Colonic mucosa (tissue), 4 donors: ENCODE data around the gene FMR1. TPM values are rescaled to one million over a fixed set of nuclear protein-coding genes. Genes with fewer than 3 reads are reported as not detected.
A peak's percentile ranks its signal among the peaks of the same experiment; 100 is the strongest.

Source experiments
- DNase-seq: peaks from one replicate; pipeline ENCODE4 v3.0.0-alpha.2; 2020
- H3K27ac ChIP-seq: fragments of 200-600 bp; one replicate; pipeline ENCODE4 v1.8.0; 2021
- H3K27me3 ChIP-seq: fragments of 200-600 bp; one replicate; pipeline ENCODE4 v1.8.0; 2021
- H3K36me3 ChIP-seq: fragments of 200-600 bp; one replicate; pipeline ENCODE4 v1.8.0; 2021
- H3K4me1 ChIP-seq: fragments of 200-600 bp; one replicate; pipeline ENCODE4 v1.8.0; 2021; ENCODE audit warnings: mild to moderate bottlenecking
- H3K4me3 ChIP-seq: fragments of 200-600 bp; one replicate; pipeline ENCODE4 v1.8.0; 2021
- H3K9ac ChIP-seq, 2 donors: one replicate each; pipeline ENCODE4 v1.7.0; 2013; ENCODE audit warnings: control low read depth in 2 of 2, low read depth in 2 of 2, low read length in 2 of 2
- H3K9me3 ChIP-seq: fragments of 200-600 bp; one replicate; pipeline ENCODE4 v1.8.0; 2021
- intact Hi-C: fragments of 100-400 bp; cut with DNase I; formaldehyde crosslinking; loops from one replicate; pipeline ENCODE4 v1.14.1; 2022
- total RNA-seq, 2 donors: library from RNA; stranded (reverse); fragmentation: NEBNext Ultra II Directional in 1 of 2; extraction: Animal tissue kit (Norgen Biotek cat#: 25700) in 1 of 2; gene quantifications; one replicate each; pipeline ENCODE4 v1.2.1, GENCODE V29; 2021
- TF ChIP-seq, protein P1 (sequence below): fragments of 200-600 bp; IDR thresholded peaks from one replicate; pipeline ENCODE4 v1.8.0; 2022; ENCODE audit warnings: antibody characterized with exemption, mild to moderate bottlenecking
- donor health status: healthy.
- donor health status: DM: no; HTN: no; CAD: no.
- donor health status: DM: no; HTN: no; CAD: no.

FMR1 gene
- total RNA-seq, 2 donors from 2014 or later: 39.3 to 45.0 TPM

GRCh38 chrX:147933815-147934214, 22.1 kb downstream of the FMR1 start:
- no peak for DNase-seq
- Histone ChIP-seq H3K4me3 (no peak overlapping the region), H3K27me3 (no peaks in the 10 kb centered on the region), H3K27ac (no peak overlapping the region), H3K9ac (no peak overlapping the region), H3K36me3 (no peaks in the 10 kb centered on the region), H3K9me3 (no peaks in the 10 kb centered on the region), H3K4me1 (no peaks in the 10 kb centered on the region)
- intact Hi-C loops: no loop called here
- TF ChIP-seq, protein P1, sequence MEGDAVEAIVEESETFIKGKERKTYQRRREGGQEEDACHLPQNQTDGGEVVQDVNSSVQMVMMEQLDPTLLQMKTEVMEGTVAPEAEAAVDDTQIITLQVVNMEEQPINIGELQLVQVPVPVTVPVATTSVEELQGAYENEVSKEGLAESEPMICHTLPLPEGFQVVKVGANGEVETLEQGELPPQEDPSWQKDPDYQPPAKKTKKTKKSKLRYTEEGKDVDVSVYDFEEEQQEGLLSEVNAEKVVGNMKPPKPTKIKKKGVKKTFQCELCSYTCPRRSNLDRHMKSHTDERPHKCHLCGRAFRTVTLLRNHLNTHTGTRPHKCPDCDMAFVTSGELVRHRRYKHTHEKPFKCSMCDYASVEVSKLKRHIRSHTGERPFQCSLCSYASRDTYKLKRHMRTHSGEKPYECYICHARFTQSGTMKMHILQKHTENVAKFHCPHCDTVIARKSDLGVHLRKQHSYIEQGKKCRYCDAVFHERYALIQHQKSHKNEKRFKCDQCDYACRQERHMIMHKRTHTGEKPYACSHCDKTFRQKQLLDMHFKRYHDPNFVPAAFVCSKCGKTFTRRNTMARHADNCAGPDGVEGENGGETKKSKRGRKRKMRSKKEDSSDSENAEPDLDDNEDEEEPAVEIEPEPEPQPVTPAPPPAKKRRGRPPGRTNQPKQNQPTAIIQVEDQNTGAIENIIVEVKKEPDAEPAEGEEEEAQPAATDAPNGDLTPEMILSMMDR: no peak

DNA sequence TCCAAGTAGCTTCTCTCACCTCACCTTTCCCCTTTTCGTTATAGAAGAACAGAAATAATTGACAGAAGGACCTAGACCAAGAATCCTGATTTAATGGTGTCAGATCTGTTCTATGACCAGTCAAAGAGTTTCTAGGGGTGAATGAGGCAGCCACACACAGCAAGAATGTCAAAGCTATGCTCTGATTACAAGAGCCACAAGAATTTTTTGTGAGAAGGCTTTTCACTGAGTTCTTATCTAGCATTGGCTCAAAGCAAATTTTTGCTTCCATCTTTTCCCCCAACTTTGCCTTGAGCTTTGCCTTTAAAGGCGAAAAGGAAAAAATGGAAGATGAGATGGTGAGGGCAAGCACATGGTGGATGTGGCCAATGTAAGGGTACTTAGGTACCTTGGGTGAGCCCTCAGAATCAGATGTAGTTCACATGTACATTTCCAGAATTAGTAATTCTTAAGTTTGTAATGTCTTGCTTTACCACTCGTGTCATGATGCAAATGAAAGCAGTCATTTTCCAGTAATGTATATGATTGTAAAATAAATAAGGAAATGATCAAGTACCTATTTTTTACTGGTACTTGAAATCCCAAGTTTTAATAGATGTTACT, 23.5 kb downstream of the FMR1 start:
- no peaks in the 10 kb centered on the region for H3K36me3 ChIP-seq
- intact Hi-C loops: no loop called here

DNA sequence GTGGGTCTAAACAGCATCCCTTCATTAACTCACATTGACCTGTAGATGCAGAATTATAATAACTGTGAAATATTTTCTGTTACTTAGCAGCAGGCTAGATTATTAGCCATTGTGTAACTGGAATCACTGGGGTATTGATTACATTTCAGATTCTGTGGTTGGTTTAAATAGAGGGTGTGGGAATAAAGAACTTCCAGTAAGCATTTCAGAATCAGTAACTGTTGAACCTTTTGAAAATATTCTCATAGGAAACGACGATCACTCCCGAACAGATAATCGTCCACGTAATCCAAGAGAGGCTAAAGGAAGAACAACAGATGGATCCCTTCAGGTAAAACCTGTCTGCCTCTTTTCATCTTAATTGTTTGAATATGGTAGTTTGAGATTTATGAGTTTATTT, 33.6 kb downstream of the FMR1 start:
- Histone ChIP-seq H3K36me3 (no peaks in the 10 kb centered on the region), H3K27me3 (no peaks in the 10 kb centered on the region), H3K9ac (no peak overlapping the region), H3K4me3 (no peak overlapping the region), H3K4me1 (no peaks in the 10 kb centered on the region), H3K9me3 (no peaks in the 10 kb centered on the region), H3K27ac (no peak overlapping the region)
- DNase-seq: no peak
- TF ChIP-seq, protein P1: no peak
- intact Hi-C loops: no loop called here

More for the DNA sequence above, 23.5 kb downstream of the FMR1 start:
- no peaks in the 10 kb centered on the region for H3K9me3 ChIP-seq
- H3K4me3 ChIP-seq: no peak overlapping the region
- no peak overlapping the region for H3K9ac ChIP-seq
- H3K4me1 ChIP-seq: no peaks in the 10 kb centered on the region
- no peaks in the 10 kb centered on the region for H3K27me3 ChIP-seq
- TF ChIP-seq, protein P1: no peak
- no peak overlapping the region for H3K27ac ChIP-seq
- DNase-seq: no peak

GRCh38 chrX:147948531-147948930, 36.8 kb downstream of the FMR1 start:
- intact Hi-C loops: no loop called here
- TF ChIP-seq, protein P1: no peak
- H3K9me3 ChIP-seq: no peaks in the 10 kb centered on the region
- DNase-seq: peak; percentile 18
- H3K27me3 ChIP-seq: no peaks in the 10 kb centered on the region
- H3K4me1 ChIP-seq: no peaks in the 10 kb centered on the region
- H3K27ac ChIP-seq: no peak overlapping the region
- no peak overlapping the region for H3K9ac ChIP-seq
- no peaks in the 10 kb centered on the region for H3K36me3 ChIP-seq
- no peak overlapping the region for H3K4me3 ChIP-seq

DNA sequence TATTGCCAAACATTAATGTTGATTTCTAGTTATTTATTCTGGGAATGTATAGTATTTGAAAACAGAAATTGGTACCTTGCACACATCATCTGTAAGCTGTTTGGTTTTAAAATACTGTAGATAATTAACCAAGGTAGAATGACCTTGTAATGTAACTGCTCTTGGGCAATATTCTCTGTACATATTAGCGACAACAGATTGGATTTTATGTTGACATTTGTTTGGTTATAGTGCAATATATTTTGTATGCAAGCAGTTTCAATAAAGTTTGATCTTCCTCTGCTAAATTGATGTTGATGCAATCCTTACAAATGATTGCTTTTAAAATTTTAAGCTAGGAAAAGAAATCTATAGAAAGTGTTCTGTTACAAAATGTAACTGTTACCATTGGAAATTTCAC, 38.6 kb downstream of the FMR1 start:
- Histone ChIP-seq H3K27me3 (no peaks in the 10 kb centered on the region), H3K9me3 (no peaks in the 10 kb centered on the region), H3K36me3 (no peaks in the 10 kb centered on the region), H3K9ac (no peak overlapping the region), H3K4me1 (no peaks in the 10 kb centered on the region), H3K4me3 (no peak overlapping the region), H3K27ac (no peak overlapping the region)
- TF ChIP-seq, protein P1: no peak
- intact Hi-C loops: no loop called here
- DNase-seq: no peak
